Aorta (tissue), 5 donors: ENCODE data around the gene ZNF385B. TPM values are rescaled to one million over a fixed set of nuclear protein-coding genes. Genes with fewer than 3 reads are reported as not detected.

Source experiments
- ATAC-seq: fragments of 200-7000 bp; cut with Tn5 transposase; one replicate; pipeline ENCODE4 v1.9.1; 2022; ENCODE audit warnings: moderate library complexity; ENCODE audit not compliant: low FRiP score
- DNase-seq, 2 donors: peaks; one replicate each; pipeline ENCODE4 v3.0.0-alpha.2; 2020
- H3K27ac ChIP-seq, 2 donors: one replicate each; pipeline ENCODE4 v1.5.1; 2013; ENCODE audit warnings: low read length in 2 of 2, mild to moderate bottlenecking in 2 of 2, moderate library complexity in 2 of 2, control low read depth in 1 of 2, inconsistent platforms in 1 of 2, low read depth in 1 of 2
- H3K27me3 ChIP-seq, 2 donors: one replicate each; pipeline ENCODE4 v1.6.1; 2013; ENCODE audit warnings: control low read depth in 1 of 2, low read length in 1 of 2, mild to moderate bottlenecking in 1 of 2, moderate library complexity in 1 of 2; ENCODE audit not compliant: insufficient read depth in 2 of 2, control insufficient read depth in 1 of 2
- H3K36me3 ChIP-seq, 2 donors: one replicate each; pipeline ENCODE4 v1.6.1; 2013; ENCODE audit warnings: control low read depth in 1 of 2, low read length in 1 of 2, mild to moderate bottlenecking in 1 of 2; ENCODE audit not compliant: insufficient read depth in 2 of 2, control insufficient read depth in 1 of 2
- H3K4me1 ChIP-seq, 2 donors: one replicate each; pipeline ENCODE4 v1.6.1; 2013; ENCODE audit warnings: low read length in 2 of 2, control low read depth in 1 of 2, mild to moderate bottlenecking in 1 of 2, moderate library complexity in 1 of 2; ENCODE audit not compliant: insufficient read depth in 2 of 2, control insufficient read depth in 1 of 2
- H3K4me3 ChIP-seq, 2 donors: one replicate each; pipeline ENCODE4 v1.5.1; 2013; ENCODE audit warnings: low read length in 2 of 2, control low read depth in 1 of 2, mild to moderate bottlenecking in 1 of 2
- H3K9me3 ChIP-seq: one replicate; pipeline ENCODE4 v1.6.1; 2013; ENCODE audit warnings: mild to moderate bottlenecking, low read length; ENCODE audit not compliant: control insufficient read depth
- WGBS, 2 donors: extraction: QIAGEN DNeasy Blood & Tissue Kit; methylation state at CpG; one replicate each; pipeline ENCODE4 v1.1.7; 2013; 5-methylcytosine and 5-hydroxymethylcytosine counted together
- intact Hi-C, 2 donors: fragments of 100-400 bp; cut with DNase I; formaldehyde crosslinking; loops; one replicate each; pipeline versions ENCODE4 v1.14.2 to v1.15.0; 2022
- polyA plus RNA-seq, 2 donors: library from polyadenylated mRNA; stranded (reverse); fragments of 200-250 nt; gene quantifications; one replicate each; pipeline ENCODE4 v1.2.3, GENCODE V29; 2013
- total RNA-seq, 2 donors: library from RNA; stranded (reverse); fragmentation: NEBNext Ultra II Directional; extraction: Animal tissue kit (Norgen Biotek cat#: 25700); gene quantifications; one replicate each; pipeline ENCODE4 v1.2.1, GENCODE V29; 2021
- donor health status: healthy with polysubstance abuse.
- donor health status: Bipolar disorder and iron deficiency.
- donor health status: DM: no; HTN: no; CAD: no.
- donor health status: DM: no; HTN: no; CAD: no.
- donor health status: DM: yes; HTN: yes; CAD: no.

The ZNF385B gene
- total and polyA plus RNA-seq, 4 donors: 3.3 to 4.6 (median 4.0) TPM; not detected in 1

GRCh38 chr2:179726461-179727180 is 134.8 kb downstream of the ZNF385B start:
- H3K36me3 ChIP-seq: no peaks in the 10 kb centered on the region
- H3K4me1 ChIP-seq: no peaks in the 10 kb centered on the region
- H3K27me3 ChIP-seq: no peaks in the 10 kb centered on the region
- no peak overlapping the region for H3K27ac ChIP-seq
- 92 to 93% methylated on average over 5 of the region's 5 CpGs for WGBS, 2 donors
- no peaks in the 10 kb centered on the region for H3K9me3 ChIP-seq
- DNase-seq (no peak), ATAC-seq (no peak)
- no peak overlapping the region for H3K4me3 ChIP-seq
- intact Hi-C loops: no loop called here

- ATAC-seq (no peak), DNase-seq (no peak)
- Histone ChIP-seq H3K4me3 (no peak overlapping the region), H3K36me3 (no peaks in the 10 kb centered on the region), H3K9me3 (no peaks in the 10 kb centered on the region), H3K27ac (no peak overlapping the region), H3K27me3 (no peaks in the 10 kb centered on the region), H3K4me1 (no peaks in the 10 kb centered on the region)
- intact Hi-C loops: no loop called here
Measured at GRCh38 chr2:179724403-179724802, 137.0 kb downstream of the ZNF385B start.

- no peak overlapping the region for H3K27ac ChIP-seq
- no peaks in the 10 kb centered on the region for H3K27me3 ChIP-seq
- H3K36me3 ChIP-seq: no peaks in the 10 kb centered on the region
- H3K9me3 ChIP-seq: no peaks in the 10 kb centered on the region
- H3K4me1 ChIP-seq: no peaks in the 10 kb centered on the region
- intact Hi-C loops: no loop called here
- H3K4me3 ChIP-seq: no peak overlapping the region
- ATAC-seq (no peak), DNase-seq (no peak)
Measured at GRCh38 chr2:179720173-179720772, 141.1 kb downstream of the ZNF385B start.

GRCh38 chr2:179715871-179716270 is 145.5 kb downstream of the ZNF385B start:
- H3K27ac ChIP-seq: no peak overlapping the region
- intact Hi-C loops: no loop called here
- no peak overlapping the region for H3K4me3 ChIP-seq
- H3K4me1 ChIP-seq: no peaks in the 10 kb centered on the region
- no peaks in the 10 kb centered on the region for H3K9me3 ChIP-seq
- WGBS, 2 donors: 72 to 77% methylated on average over 1 of the region's 1 CpG
- no peaks in the 10 kb centered on the region for H3K27me3 ChIP-seq
- DNase-seq (no peak), ATAC-seq (no peak)
- no peaks in the 10 kb centered on the region for H3K36me3 ChIP-seq

GRCh38 chr2:179715196-179715595 is 146.2 kb downstream of the ZNF385B start:
- no peaks in the 10 kb centered on the region for H3K9me3 ChIP-seq
- intact Hi-C loops: no loop called here
- no peaks in the 10 kb centered on the region for H3K27me3 ChIP-seq
- ATAC-seq: no peak
- no peak overlapping the region for H3K27ac ChIP-seq
- no peaks in the 10 kb centered on the region for H3K4me1 ChIP-seq
- no peak overlapping the region for H3K4me3 ChIP-seq
- DNase-seq: no peak
- H3K36me3 ChIP-seq: no peaks in the 10 kb centered on the region
- WGBS, 2 donors: 67 to 87% methylated on average over 1 of the region's 1 CpG

GRCh38 chr2:179712825-179713224 is 148.6 kb downstream of the ZNF385B start:
- H3K9me3 ChIP-seq: peaks cover 4% of the 10 kb centered on the region
- no peak for DNase-seq
- no peak overlapping the region for H3K4me3 ChIP-seq
- ATAC-seq: no peak
- WGBS, 2 donors: 74 to 79% methylated on average over 4 of the region's 4 CpGs
- no peak overlapping the region for H3K27ac ChIP-seq
- H3K4me1 ChIP-seq: no peaks in the 10 kb centered on the region
- H3K36me3 ChIP-seq: no peaks in the 10 kb centered on the region
- H3K27me3 ChIP-seq: no peaks in the 10 kb centered on the region
- intact Hi-C loops: no loop called here

- ATAC-seq: no peak
- Histone ChIP-seq H3K27ac (no peak overlapping the region), H3K36me3 (no peaks in the 10 kb centered on the region), H3K4me3 (no peak overlapping the region), H3K9me3 (peaks cover 4% of the 10 kb centered on the region), H3K27me3 (no peaks in the 10 kb centered on the region), H3K4me1 (no peaks in the 10 kb centered on the region)
- DNase-seq: no peak
- intact Hi-C loops: no loop called here
- WGBS, 2 donors: 81 to 82% methylated on average over 4 of the region's 4 CpGs
Measured at GRCh38 chr2:179711375-179711774, 150.0 kb downstream of the ZNF385B start.

- Histone ChIP-seq H3K27me3 (no peaks in the 10 kb centered on the region), H3K36me3 (no peaks in the 10 kb centered on the region), H3K27ac (no peak overlapping the region), H3K9me3 (no peaks in the 10 kb centered on the region), H3K4me1 (no peaks in the 10 kb centered on the region), H3K4me3 (no peak overlapping the region)
- DNase-seq: no peak
- 56 to 61% methylated on average over 1 of the region's 1 CpG for WGBS, 2 donors
- ATAC-seq: no peak
- intact Hi-C loops: no loop called here
Measured at GRCh38 chr2:179703702-179704101, 157.7 kb downstream of the ZNF385B start.

GRCh38 chr2:179702912-179703311 is 158.5 kb downstream of the ZNF385B start:
- H3K27ac ChIP-seq: no peak overlapping the region
- DNase-seq (no peak), ATAC-seq (no peak)
- no peaks in the 10 kb centered on the region for H3K9me3 ChIP-seq
- WGBS, 2 donors: 81 to 92% methylated on average over 1 of the region's 1 CpG
- no peaks in the 10 kb centered on the region for H3K4me1 ChIP-seq
- H3K4me3 ChIP-seq: no peak overlapping the region
- intact Hi-C loops: no loop called here
- H3K36me3 ChIP-seq: no peaks in the 10 kb centered on the region
- H3K27me3 ChIP-seq: no peaks in the 10 kb centered on the region
